T-helper 17 cell (primary cell): Measurements from ENCODE around the gene PGBD5. TPM values are rescaled to one million over a fixed set of nuclear protein-coding genes. Genes with fewer than 3 reads are reported as not detected.

Source experiments
- ATAC-seq: fragments of 150-1000 bp; cut with Tn5 transposase; 2 replicates; pipeline ENCODE4 v1.10.0; 2021; ENCODE audit warnings: mild to moderate bottlenecking, moderate library complexity
- DNase-seq, 3 donors: peaks; one replicate each; pipeline versions ENCODE4 v3.0.0 to v3.0.0-alpha.2; 2020 to 2021
- H3K9me3 ChIP-seq: one replicate; pipeline ENCODE4 v1.7.0; 2013; ENCODE audit warnings: low read length, mild to moderate bottlenecking; ENCODE audit not compliant: control insufficient read depth, poor library complexity, severe bottlenecking
- H3K27ac Mint-ChIP-seq: one replicate; pipeline ENCODE4 v1.8.0; 2022; ENCODE audit warnings: mild to moderate bottlenecking, moderate library complexity, mixed read lengths
- H3K27me3 Mint-ChIP-seq: one replicate; pipeline ENCODE4 v1.8.0; 2022; ENCODE audit warnings: mixed read lengths
- H3K36me3 Mint-ChIP-seq: one replicate; pipeline ENCODE4 v1.8.0; 2022; ENCODE audit warnings: low read depth, mixed read lengths
- H3K4me1 Mint-ChIP-seq: one replicate; pipeline ENCODE4 v1.8.0; 2022; ENCODE audit warnings: mild to moderate bottlenecking, mixed read lengths
- H3K4me3 Mint-ChIP-seq: one replicate; pipeline ENCODE4 v1.8.0; 2022; ENCODE audit warnings: mild to moderate bottlenecking, moderate library complexity, mixed read lengths
- total RNA-seq, 4 donors: library from RNA in 2 of 4; stranded (reverse) in 2 of 4; gene quantifications; one replicate each; pipeline ENCODE4 v1.2.3 and lab custom pipeline; 2022 to 2026

Gene PGBD5
- total RNA-seq, 2 donors from 2014 or later, result not detected

DNA sequence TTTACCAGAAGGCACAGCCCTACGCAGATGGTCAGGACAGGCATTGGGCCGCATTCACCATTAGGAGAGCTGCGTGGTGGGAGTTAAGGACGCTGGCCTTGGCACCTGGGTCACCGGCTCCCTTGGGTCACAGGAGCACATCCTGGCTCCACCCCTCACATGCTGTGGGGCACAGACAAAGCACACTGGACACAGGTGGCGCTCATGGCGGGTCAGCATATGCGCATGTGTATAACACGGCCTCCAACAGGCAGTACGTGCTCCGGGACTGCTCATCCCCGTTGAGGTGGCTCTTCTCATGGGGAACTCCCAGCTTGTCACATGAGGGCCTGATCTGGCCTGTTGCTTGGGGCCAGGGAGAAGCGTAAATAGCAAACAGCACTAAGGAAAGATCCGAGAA, 25.0 kb downstream of the PGBD5 start:
- peaks cover 3% of the 10 kb centered on the region for H3K36me3 Mint-ChIP-seq
- H3K9me3 ChIP-seq, result no peaks in the 10 kb centered on the region
- H3K27me3 Mint-ChIP-seq, result peaks cover 55% of the 10 kb centered on the region

DNA sequence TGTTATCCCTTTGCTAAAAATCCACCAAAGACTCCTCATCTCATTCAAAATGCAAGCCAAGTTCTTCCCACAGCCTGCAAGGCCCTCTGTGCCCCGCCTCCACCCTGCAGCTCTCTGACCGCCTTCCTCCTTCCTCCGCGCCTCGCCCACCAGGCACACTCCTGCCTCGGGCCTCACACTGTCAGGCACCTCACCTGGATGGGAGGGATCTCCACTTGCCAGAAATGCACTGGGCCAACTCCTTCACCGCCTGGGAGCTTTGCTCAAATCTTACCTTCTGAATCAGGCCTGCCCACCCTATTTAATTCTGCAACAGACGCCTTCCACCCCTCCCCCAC, 26.2 kb downstream of the PGBD5 start:
- peaks cover 2% of the 10 kb centered on the region for H3K4me1 Mint-ChIP-seq
- H3K27me3 Mint-ChIP-seq, result peaks cover 55% of the 10 kb centered on the region
- no peak overlapping the region for H3K27ac Mint-ChIP-seq
- DNase-seq, result no peak
- H3K4me3 Mint-ChIP-seq, result no peak overlapping the region
- no peaks in the 10 kb centered on the region for H3K9me3 ChIP-seq
- H3K36me3 Mint-ChIP-seq, result peaks cover 6% of the 10 kb centered on the region
- no peak for ATAC-seq

More for the DNA sequence above, 25.0 kb downstream of the PGBD5 start:
- H3K27ac Mint-ChIP-seq, result no peak overlapping the region
- ATAC-seq, result no peak
- H3K4me1 Mint-ChIP-seq, result peaks cover 2% of the 10 kb centered on the region
- DNase-seq, result no peak
- H3K4me3 Mint-ChIP-seq, result no peak overlapping the region

- Mint-ChIP-seq H3K4me3 (no peak overlapping the region), H3K36me3 (peaks cover 6% of the 10 kb centered on the region), H3K27ac (no peak overlapping the region), H3K27me3 (peaks cover 55% of the 10 kb centered on the region), H3K4me1 (peaks cover 2% of the 10 kb centered on the region)
- DNase-seq (no peak), ATAC-seq (no peak)
- no peaks in the 10 kb centered on the region for H3K9me3 ChIP-seq
Measured at GRCh38 chr1:230399321-230400006, 26.7 kb downstream of the PGBD5 start.

DNA sequence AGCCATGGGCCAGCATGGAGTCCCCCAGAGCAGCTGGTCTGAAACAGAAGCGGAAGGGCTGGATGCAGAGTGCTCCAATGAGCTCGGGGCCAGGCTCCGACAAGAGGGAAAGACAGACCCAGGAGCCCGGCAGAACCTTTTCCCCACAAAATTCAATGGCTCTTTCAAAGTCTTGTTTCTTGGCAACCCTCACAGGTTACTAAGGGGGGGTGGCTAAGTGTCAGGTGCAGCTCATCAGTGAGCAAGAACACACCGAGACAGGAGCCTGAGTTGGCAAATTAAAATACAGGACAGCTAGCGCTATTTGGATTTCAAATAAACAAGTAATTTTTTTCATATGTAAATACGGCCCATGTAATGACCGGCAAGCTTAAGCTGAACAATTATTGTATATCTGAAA, 27.3 kb downstream of the PGBD5 start:
- Mint-ChIP-seq H3K4me3 (no peak overlapping the region), H3K27ac (no peak overlapping the region), H3K36me3 (peaks cover 6% of the 10 kb centered on the region), H3K4me1 (peaks cover 2% of the 10 kb centered on the region), H3K27me3 (peaks cover 55% of the 10 kb centered on the region)
- ATAC-seq, result no peak
- DNase-seq, result no peak
- no peaks in the 10 kb centered on the region for H3K9me3 ChIP-seq

GRCh38 chr1:230396966-230397365, 29.2 kb downstream of the PGBD5 start:
- Mint-ChIP-seq H3K4me1 (peaks cover 2% of the 10 kb centered on the region), H3K4me3 (no peak overlapping the region), H3K27ac (no peak overlapping the region), H3K27me3 (peaks cover 60% of the 10 kb centered on the region), H3K36me3 (peaks cover 8% of the 10 kb centered on the region)
- no peak for ATAC-seq
- no peak for DNase-seq
- H3K9me3 ChIP-seq, result no peaks in the 10 kb centered on the region

DNA sequence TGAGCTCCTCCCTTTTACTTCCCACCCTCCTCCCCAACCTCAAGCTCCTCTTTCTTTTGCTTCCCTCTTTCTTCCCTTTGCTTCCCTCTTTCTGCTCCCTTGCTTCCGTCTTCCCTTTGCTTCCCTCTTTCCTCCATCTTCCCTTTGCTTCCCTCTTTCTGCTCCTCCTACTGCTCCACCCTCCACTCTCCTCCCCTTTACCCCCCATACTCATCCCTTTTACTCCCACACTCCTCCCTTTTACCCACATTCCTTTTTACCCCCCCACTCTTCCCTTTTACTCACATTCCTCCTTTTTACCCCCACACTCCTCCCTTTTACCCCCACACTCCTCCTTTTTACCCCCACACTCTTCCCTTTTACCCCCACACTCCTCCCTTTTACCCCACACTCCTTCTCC, 30.2 kb downstream of the PGBD5 start:
- no peaks in the 10 kb centered on the region for H3K9me3 ChIP-seq
- Mint-ChIP-seq H3K27me3 (peaks cover 57% of the 10 kb centered on the region), H3K4me1 (peaks cover 2% of the 10 kb centered on the region), H3K4me3 (no peak overlapping the region), H3K27ac (no peak overlapping the region), H3K36me3 (peaks cover 8% of the 10 kb centered on the region)
- ATAC-seq, result no peak
- DNase-seq, result no peak

DNA sequence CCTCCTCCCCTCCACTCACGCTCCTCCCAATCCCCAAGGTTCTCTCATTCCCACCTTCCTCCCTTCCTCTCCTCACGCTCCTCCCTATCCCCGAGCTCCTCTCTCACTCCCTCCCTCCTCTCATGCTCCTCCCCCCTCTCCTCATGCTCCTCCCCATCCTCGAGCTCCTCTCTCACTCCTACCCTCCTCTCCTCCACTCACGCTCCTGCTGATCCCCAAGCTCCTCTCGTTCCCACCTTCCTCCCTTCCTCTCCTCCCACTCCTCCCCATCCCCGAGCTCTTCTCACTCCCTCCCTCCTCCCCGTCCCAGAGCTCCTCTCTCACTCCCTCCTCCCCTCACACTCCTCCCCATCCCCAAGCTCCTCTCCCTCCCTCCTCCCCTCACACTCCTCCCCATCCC, 31.4 kb downstream of the PGBD5 start:
- no peaks in the 10 kb centered on the region for H3K9me3 ChIP-seq
- Mint-ChIP-seq H3K27me3 (peaks cover 58% of the 10 kb centered on the region), H3K27ac (no peak overlapping the region), H3K36me3 (peaks cover 4% of the 10 kb centered on the region), H3K4me1 (no peaks in the 10 kb centered on the region), H3K4me3 (no peak overlapping the region)
- ATAC-seq (no peak), DNase-seq (no peak)

DNA sequence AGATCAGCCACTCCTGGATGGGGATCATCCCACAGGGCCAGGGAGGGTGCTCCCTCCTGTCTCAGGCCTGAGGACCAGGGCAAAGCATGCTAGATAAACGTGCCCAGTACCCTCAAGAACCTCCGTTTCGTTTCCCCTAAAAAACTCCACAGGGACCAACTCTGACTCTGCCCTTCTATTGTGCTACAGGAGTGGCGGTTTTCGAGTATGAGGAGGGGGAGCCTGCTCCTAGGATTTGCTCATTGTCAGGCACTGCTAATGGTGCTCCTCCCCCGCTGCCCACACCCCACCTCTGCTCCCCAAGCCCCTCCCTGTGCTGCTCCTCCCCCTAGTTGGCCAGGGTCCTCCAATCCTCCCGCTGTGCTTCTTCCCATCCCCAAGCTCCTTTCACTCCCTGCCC, 32.0 kb downstream of the PGBD5 start:
- no peak overlapping the region for H3K4me3 Mint-ChIP-seq
- no peaks in the 10 kb centered on the region for H3K4me1 Mint-ChIP-seq
- ATAC-seq (no peak), DNase-seq (no peak)
- peaks cover 4% of the 10 kb centered on the region for H3K36me3 Mint-ChIP-seq
- H3K27ac Mint-ChIP-seq, result no peak overlapping the region
- H3K9me3 ChIP-seq, result no peaks in the 10 kb centered on the region
- peaks cover 56% of the 10 kb centered on the region for H3K27me3 Mint-ChIP-seq

GRCh38 chr1:230393722-230394121, 32.4 kb downstream of the PGBD5 start:
- peaks cover 54% of the 10 kb centered on the region for H3K27me3 Mint-ChIP-seq
- no peak overlapping the region for H3K4me3 Mint-ChIP-seq
- H3K27ac Mint-ChIP-seq, result no peak overlapping the region
- peaks cover 4% of the 10 kb centered on the region for H3K36me3 Mint-ChIP-seq
- no peaks in the 10 kb centered on the region for H3K4me1 Mint-ChIP-seq
- DNase-seq (no peak), ATAC-seq (no peak)
- no peaks in the 10 kb centered on the region for H3K9me3 ChIP-seq

DNA sequence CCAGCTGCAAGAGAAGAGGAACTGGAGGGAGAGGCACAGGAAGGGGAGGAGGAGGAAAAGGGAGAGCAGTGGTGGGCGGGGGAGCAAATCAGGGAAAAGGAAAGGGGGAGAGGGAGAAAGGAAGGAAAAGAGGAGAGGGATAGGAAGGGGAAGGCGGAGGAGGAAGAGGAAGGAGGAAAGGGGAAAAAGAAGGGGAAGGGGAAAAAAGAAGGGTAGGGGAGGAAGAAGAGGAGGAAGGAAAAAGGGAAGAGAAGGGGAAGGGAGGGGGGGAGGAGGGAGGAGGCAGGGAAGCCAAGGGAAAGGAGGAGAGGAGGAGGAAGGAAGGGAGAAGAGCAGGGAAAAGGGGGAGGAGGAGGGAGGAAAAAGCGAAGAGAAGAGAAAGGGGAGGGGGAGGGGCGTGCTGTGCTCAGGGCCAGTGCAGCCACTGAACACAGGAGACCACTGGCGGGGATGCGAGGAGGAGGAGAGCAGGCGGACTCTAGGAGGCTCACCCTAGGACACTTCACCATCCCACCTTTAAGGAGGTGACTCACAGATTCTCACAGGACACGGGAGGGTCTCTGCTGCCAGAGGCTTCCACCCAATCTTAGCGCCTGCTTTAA, 33.1 kb downstream of the PGBD5 start:
- H3K4me3 Mint-ChIP-seq, result no peak overlapping the region
- DNase-seq (no peak), ATAC-seq (no peak)
- peaks cover 4% of the 10 kb centered on the region for H3K36me3 Mint-ChIP-seq
- no peak overlapping the region for H3K27ac Mint-ChIP-seq
- H3K27me3 Mint-ChIP-seq, result peaks cover 47% of the 10 kb centered on the region
- no peaks in the 10 kb centered on the region for H3K4me1 Mint-ChIP-seq
- H3K9me3 ChIP-seq, result no peaks in the 10 kb centered on the region

DNA sequence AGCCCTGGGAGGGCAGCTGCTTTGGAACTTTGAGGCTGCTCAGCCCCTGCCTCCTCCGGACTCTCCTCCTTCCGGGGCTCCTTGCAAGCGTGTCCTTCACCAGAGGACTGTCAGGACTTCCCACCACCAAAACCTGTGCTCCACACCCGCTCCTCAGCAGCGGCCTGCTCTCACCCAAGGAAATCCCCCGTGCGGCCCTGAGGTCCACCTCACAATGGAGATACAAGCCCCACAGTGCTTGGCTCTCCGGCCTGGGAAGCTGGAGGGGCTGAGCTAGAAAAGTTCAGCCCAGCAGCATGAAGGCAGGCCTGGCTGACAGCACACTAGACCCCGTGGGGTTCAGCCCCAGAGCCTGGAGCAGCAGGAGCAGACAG, 33.6 kb downstream of the PGBD5 start:
- H3K27ac Mint-ChIP-seq, result no peak overlapping the region
- H3K27me3 Mint-ChIP-seq, result peaks cover 47% of the 10 kb centered on the region
- DNase-seq (no peak), ATAC-seq (no peak)
- no peak overlapping the region for H3K4me3 Mint-ChIP-seq
- peaks cover 4% of the 10 kb centered on the region for H3K36me3 Mint-ChIP-seq
- H3K4me1 Mint-ChIP-seq, result no peaks in the 10 kb centered on the region
- no peaks in the 10 kb centered on the region for H3K9me3 ChIP-seq

DNA sequence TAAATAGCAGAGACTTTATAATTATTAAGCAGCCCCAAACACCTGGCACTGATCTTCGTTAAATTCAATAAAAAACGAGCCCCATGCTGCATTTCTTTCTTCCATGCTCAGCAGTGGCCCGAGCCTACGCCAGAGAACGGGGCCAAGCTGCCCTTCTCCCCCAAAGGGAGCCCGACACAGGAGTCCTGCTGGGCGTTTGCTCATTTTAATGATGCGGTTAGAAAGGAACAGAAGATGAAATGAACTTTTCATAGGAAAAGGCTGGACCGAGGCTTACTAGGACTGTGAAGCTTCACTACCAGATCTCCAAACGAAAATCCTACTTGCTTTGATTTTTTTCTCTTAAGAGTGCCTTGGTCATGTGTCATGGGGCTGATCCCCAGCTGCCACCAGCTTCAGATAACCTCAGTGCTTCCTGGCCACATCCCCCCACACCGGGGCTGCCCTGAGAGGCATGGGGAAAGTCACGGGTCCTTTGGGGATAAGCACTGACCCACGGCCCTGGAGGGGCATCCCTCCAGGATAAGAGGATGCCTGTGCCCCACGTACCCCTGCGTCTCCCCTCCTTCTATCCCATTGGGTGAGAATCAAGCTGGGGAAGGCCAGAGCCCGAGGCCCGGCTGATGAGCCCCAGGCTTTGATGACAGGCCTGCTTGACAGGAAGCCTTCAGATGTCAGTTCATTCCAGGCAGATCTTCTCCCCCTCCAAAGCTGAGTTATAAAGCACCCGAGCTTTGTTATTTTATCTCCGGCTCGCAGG, 34.2 kb downstream of the PGBD5 start:
- ATAC-seq (no peak), DNase-seq (no peak)
- H3K4me3 Mint-ChIP-seq, result no peak overlapping the region
- peaks cover 4% of the 10 kb centered on the region for H3K36me3 Mint-ChIP-seq
- H3K27me3 Mint-ChIP-seq, result peaks cover 47% of the 10 kb centered on the region
- H3K4me1 Mint-ChIP-seq, result no peaks in the 10 kb centered on the region
- H3K27ac Mint-ChIP-seq, result no peak overlapping the region
- H3K9me3 ChIP-seq, result no peaks in the 10 kb centered on the region

DNA sequence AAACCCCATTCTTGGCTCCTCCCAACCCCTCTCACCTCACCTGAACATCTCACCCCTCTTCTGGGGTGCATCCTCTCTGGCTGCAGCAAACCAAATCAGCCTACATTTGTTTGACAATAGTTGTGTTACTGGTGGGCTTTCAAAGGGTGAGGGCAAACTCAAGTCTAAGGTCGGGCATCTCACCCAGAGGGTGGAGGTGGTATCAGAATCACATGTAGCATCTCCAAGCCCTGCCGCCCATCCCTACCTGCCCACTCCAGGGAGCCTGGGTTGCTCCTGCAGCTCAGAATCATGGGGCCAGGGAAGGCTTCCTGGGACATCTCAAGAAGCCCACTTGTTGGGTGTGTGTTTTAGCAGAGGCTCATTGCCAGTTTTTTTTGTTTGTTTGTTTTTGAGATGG, 35.8 kb downstream of the PGBD5 start:
- DNase-seq, result no peak
- no peak overlapping the region for H3K4me3 Mint-ChIP-seq
- no peaks in the 10 kb centered on the region for H3K9me3 ChIP-seq
- H3K4me1 Mint-ChIP-seq, result no peaks in the 10 kb centered on the region
- H3K27ac Mint-ChIP-seq, result no peak overlapping the region
- H3K36me3 Mint-ChIP-seq, result peaks cover 2% of the 10 kb centered on the region
- ATAC-seq, result no peak
- peaks cover 56% of the 10 kb centered on the region for H3K27me3 Mint-ChIP-seq

GRCh38 chr1:230387876-230388275, 38.3 kb downstream of the PGBD5 start:
- Mint-ChIP-seq H3K36me3 (no peaks in the 10 kb centered on the region), H3K4me3 (no peak overlapping the region), H3K27ac (no peak overlapping the region), H3K4me1 (no peaks in the 10 kb centered on the region), H3K27me3 (peaks cover 70% of the 10 kb centered on the region)
- no peak for ATAC-seq
- H3K9me3 ChIP-seq, result no peaks in the 10 kb centered on the region
- DNase-seq, result no peak
